Liver (tissue), 9 donors: ENCODE results near the gene PACC1. TPM values are rescaled to one million over a fixed set of nuclear protein-coding genes. Genes with fewer than 3 reads are reported as not detected.

Experiments used
- DNase-seq: peaks from one replicate; pipeline ENCODE4 v3.0.0-alpha.2; 2017; ENCODE audit warnings: low spot score
- H3K27ac ChIP-seq, 2 donors: one replicate each; pipeline ENCODE4 v1.7.0; 2013; ENCODE audit warnings: inconsistent platforms in 2 of 2, low read length in 2 of 2, control low read depth in 1 of 2, low read depth in 1 of 2, mild to moderate bottlenecking in 1 of 2
- H3K27me3 ChIP-seq, 4 donors: one replicate each; pipeline versions ENCODE4 v1.6.1 to v1.7.0; 2013; ENCODE audit warnings: low read length in 3 of 4, inconsistent platforms in 1 of 4, mild to moderate bottlenecking in 1 of 4, moderate library complexity in 1 of 4; ENCODE audit not compliant: control insufficient read depth in 4 of 4, insufficient read depth in 4 of 4
- H3K36me3 ChIP-seq, 4 donors: one replicate each; pipeline versions ENCODE4 v1.6.1 to v1.7.0; 2013; ENCODE audit warnings: low read length in 3 of 4, mild to moderate bottlenecking in 3 of 4, low read depth in 1 of 4, moderate library complexity in 1 of 4; ENCODE audit not compliant: control insufficient read depth in 4 of 4, insufficient read depth in 3 of 4
- H3K4me1 ChIP-seq, 4 donors: one replicate each; pipeline versions ENCODE4 v1.6.1 to v1.7.0; 2013; ENCODE audit warnings: low read length in 3 of 4, mild to moderate bottlenecking in 3 of 4, moderate library complexity in 1 of 4; ENCODE audit not compliant: control insufficient read depth in 4 of 4, insufficient read depth in 4 of 4
- H3K4me3 ChIP-seq, 3 donors: one replicate each; pipeline versions ENCODE4 v1.6.1 to v1.7.0; 2013; ENCODE audit warnings: low read length in 3 of 3, control low read depth in 1 of 3, low read depth in 1 of 3, mild to moderate bottlenecking in 1 of 3
- H3K9ac ChIP-seq, 2 donors: one replicate each; pipeline ENCODE4 v1.7.0; 2013; ENCODE audit warnings: low read length in 2 of 2, mild to moderate bottlenecking in 2 of 2, moderate library complexity in 2 of 2, control low read depth in 1 of 2, low read depth in 1 of 2
- H3K9me3 ChIP-seq, 4 donors: one replicate each; pipeline versions ENCODE4 v1.6.1 to v1.7.0; 2013; ENCODE audit warnings: low read length in 3 of 4; ENCODE audit not compliant: control insufficient read depth in 4 of 4
- ATF3 ChIP-seq: IDR thresholded peaks from 2 replicates; pipeline ENCODE4 v1.6.1; 2016; ENCODE audit warnings: antibody characterized with exemption
- CTCF ChIP-seq: fragments of 150-350 bp; IDR thresholded peaks from 2 replicates; pipeline ENCODE4 v1.5.1; 2017; ENCODE audit warnings: improper control_type of control experiment, low read depth, low read length; ENCODE audit not compliant: missing input control
- EGR1 ChIP-seq, 2 donors: IDR thresholded peaks; 2 replicates each; pipeline ENCODE4 v1.6.1; 2016 to 2018; ENCODE audit warnings: antibody characterized with exemption in 2 of 2, low read depth in 2 of 2
- FOXA1 ChIP-seq: IDR thresholded peaks from 2 replicates; pipeline ENCODE4 v1.6.1; 2016; ENCODE audit warnings: antibody characterized with exemption
- FOXA2 ChIP-seq: IDR thresholded peaks from 2 replicates; pipeline ENCODE4 v1.6.1; 2016; ENCODE audit warnings: antibody characterized with exemption
- GABPA ChIP-seq, 2 donors: IDR thresholded peaks in 1 of 2; conservative IDR thresholded peaks in 1 of 2; 2 replicates each; pipeline ENCODE4 v1.6.1; 2016; ENCODE audit warnings: antibody characterized with exemption in 2 of 2, mild to moderate bottlenecking in 1 of 2, moderate library complexity in 1 of 2
- HNF4A ChIP-seq, 2 donors: conservative IDR thresholded peaks; 2 replicates each; pipeline ENCODE4 v1.6.1; 2016; ENCODE audit warnings: antibody characterized with exemption in 2 of 2, mild to moderate bottlenecking in 2 of 2
- HNF4G ChIP-seq: IDR thresholded peaks from 2 replicates; pipeline ENCODE4 v1.6.1; 2016; ENCODE audit warnings: antibody characterized with exemption
- JUND ChIP-seq, 2 donors: IDR thresholded peaks; 2 replicates each; pipeline ENCODE4 v1.6.1; 2016; ENCODE audit warnings: antibody characterized with exemption in 2 of 2
- MAX ChIP-seq: IDR thresholded peaks from 2 replicates; pipeline ENCODE4 v1.6.1; 2016; ENCODE audit warnings: antibody characterized with exemption
- RAD21 ChIP-seq, 2 donors: IDR thresholded peaks; 2 replicates each; pipeline ENCODE4 v1.6.1; 2016; ENCODE audit warnings: antibody characterized with exemption in 2 of 2, mild to moderate bottlenecking in 2 of 2
- REST ChIP-seq: IDR thresholded peaks from 2 replicates; pipeline ENCODE4 v1.6.1; 2016; ENCODE audit warnings: antibody characterized with exemption, mild to moderate bottlenecking
- RXRA ChIP-seq, 2 donors: IDR thresholded peaks; 2 replicates each; pipeline ENCODE4 v1.6.1; 2017 to 2018; ENCODE audit warnings: antibody characterized with exemption in 2 of 2, mild to moderate bottlenecking in 1 of 2
- SP1 ChIP-seq: IDR thresholded peaks from 2 replicates; pipeline ENCODE4 v1.6.1; 2018; ENCODE audit warnings: antibody characterized with exemption, mild to moderate bottlenecking
- TAF1 ChIP-seq: conservative IDR thresholded peaks from 2 replicates; pipeline ENCODE4 v1.6.1; 2016; ENCODE audit warnings: antibody characterized with exemption, mild to moderate bottlenecking
- YY1 ChIP-seq: IDR thresholded peaks from 2 replicates; pipeline ENCODE4 v1.6.1; 2016; ENCODE audit warnings: antibody characterized with exemption, mild to moderate bottlenecking
- ZBTB33 ChIP-seq: IDR thresholded peaks from 2 replicates; pipeline ENCODE4 v1.6.1; 2016; ENCODE audit warnings: antibody characterized with exemption
- WGBS: extraction: QIAGEN DNeasy Blood & Tissue Kit; methylation state at CpG from one replicate; pipeline ENCODE4 v1.1.7; 2013; 5-methylcytosine and 5-hydroxymethylcytosine counted together
- polyA plus RNA-seq, 2 donors: library from polyadenylated mRNA; stranded (reverse) in 1 of 2; unstranded in 1 of 2; fragments of 200-250 nt in 1 of 2; fragments of >200 nt in 1 of 2; fragmentation: Nextera tagmentation in 1 of 2; extraction: Ambion mirVana in 1 of 2; gene quantifications; one replicate each; pipeline versions ENCODE4 v1.2.1 to v1.2.3, GENCODE V29; 2013 to 2015
- total RNA-seq, 2 donors: library from RNA; depleted of rRNA; stranded (reverse); fragments of >200 nt; gene quantifications; one replicate each; pipeline ENCODE4 v1.2.3, GENCODE V29; 2014
- donor health status: healthy.
- donor health status: healthy.
- donor health status: healthy.
- donor health status: healthy.
- donor health status: healthy.

The PACC1 gene
- total and polyA plus RNA-seq, 4 donors = 1.4 to 3.4 (median 1.7) TPM

GRCh38 chr1:212401042-212401441 lies 13.6 kb downstream of the PACC1 start:
- no peak overlapping the region for H3K4me3 ChIP-seq
- peaks cover 0 to 2% (median under 1%) of the 10 kb centered on the region in 4 donors for H3K9me3 ChIP-seq
- DNase-seq = no peak
- H3K27ac ChIP-seq = no peak overlapping the region
- H3K36me3 ChIP-seq = peaks cover 0 to 1% (median 0%) of the 10 kb centered on the region in 4 donors
- H3K9ac ChIP-seq = no peak overlapping the region
- WGBS = 98% methylated on average over 4 of the region's 4 CpGs
- no peaks in the 10 kb centered on the region for H3K27me3 ChIP-seq
- H3K4me1 ChIP-seq = no peaks in the 10 kb centered on the region
- TF ChIP-seq RXRA (IDR thresholded peaks at IDR 0.05) (no peak), CTCF (no peak), RAD21 (IDR thresholded peaks at IDR 0.05) (no peak), FOXA2 (no peak), SP1 (no peak), REST (no peak), JUND (IDR thresholded peaks at IDR 0.05) (no peak), FOXA1 (no peak), HNF4A (conservative IDR thresholded peaks at IDR 0.05) (no peak), YY1 (no peak), ATF3 (no peak)

- DNase-seq = no peak
- Histone ChIP-seq H3K27ac (no peak overlapping the region), H3K9me3 (peaks cover 0 to 2% (median under 1%) of the 10 kb centered on the region in 4 donors), H3K36me3 (peaks cover 0 to 1% (median 0%) of the 10 kb centered on the region in 4 donors), H3K9ac (no peak overlapping the region), H3K4me1 (no peaks in the 10 kb centered on the region), H3K4me3 (no peak overlapping the region), H3K27me3 (no peaks in the 10 kb centered on the region)
- 89% methylated on average over 1 of the region's 1 CpG for whole genome bisulfite sequencing
- TF ChIP-seq ZBTB33 (no peak), EGR1 (IDR thresholded peaks at IDR 0.05; ENCODE audit: low read depth in 2 of 2) (no peak), TAF1 (no peak), ATF3 (no peak), CTCF (no peak), MAX (no peak), FOXA1 (no peak), GABPA (IDR thresholded peaks at IDR 0.05 in 1 of 2, conservative IDR thresholded peaks at IDR 0.05 in 1 of 2) (no peak), SP1 (no peak), RAD21 (IDR thresholded peaks at IDR 0.05) (no peak), FOXA2 (no peak), YY1 (no peak), HNF4G (no peak), RXRA (IDR thresholded peaks at IDR 0.05) (no peak), REST (no peak)
Measured at GRCh38 chr1:212397171-212397570, 17.5 kb downstream of the PACC1 start.
